Endodermal cell (in vitro differentiated cells): ENCODE results near the gene PDE8A. TPM values are rescaled to one million over a fixed set of nuclear protein-coding genes. Genes with fewer than 3 reads are reported as not detected.

ENCODE experiments used
- DNase-seq: peaks from one replicate; pipeline ENCODE4 v3.0.0-alpha.2; 2017
- H3K27ac ChIP-seq: 2 replicates; pipeline ENCODE4 v1.5.1; 2013; ENCODE audit warnings: mild to moderate bottlenecking, low read depth, low read length, moderate library complexity
- H3K27me3 ChIP-seq: 2 replicates; pipeline ENCODE4 v1.6.1; 2013; ENCODE audit warnings: mild to moderate bottlenecking, low read length, moderate library complexity; ENCODE audit not compliant: insufficient read depth, control insufficient read depth, poor library complexity, severe bottlenecking
- H3K36me3 ChIP-seq: 2 replicates; pipeline ENCODE4 v1.7.0; 2013; ENCODE audit warnings: mild to moderate bottlenecking, low read length, moderate library complexity; ENCODE audit not compliant: control insufficient read depth, insufficient read depth
- H3K4me1 ChIP-seq: one replicate; pipeline ENCODE4 v1.7.0; 2013; ENCODE audit warnings: low read length; ENCODE audit not compliant: control insufficient read depth, insufficient read depth
- H3K4me3 ChIP-seq: 2 replicates; pipeline ENCODE4 v1.5.1; 2013; ENCODE audit warnings: mild to moderate bottlenecking, low read length, moderate library complexity
- H3K9ac ChIP-seq: 2 replicates; pipeline ENCODE4 v1.6.1; 2013; ENCODE audit warnings: mild to moderate bottlenecking, low read length, moderate library complexity; ENCODE audit not compliant: poor library complexity, severe bottlenecking; ENCODE audit errors: extremely low read depth
- H3K9me3 ChIP-seq: 2 replicates; pipeline ENCODE4 v1.6.1; 2013; ENCODE audit warnings: mild to moderate bottlenecking, low read length, moderate library complexity; ENCODE audit not compliant: control insufficient read depth
- H3K27ac Mint-ChIP-seq: 2 replicates; pipeline ENCODE4 v1.8.0; 2020; ENCODE audit warnings: mixed read lengths
- H3K27me3 Mint-ChIP-seq: 2 replicates; pipeline ENCODE4 v1.8.0; 2021; ENCODE audit warnings: mild to moderate bottlenecking, mixed read lengths; ENCODE audit not compliant: insufficient read depth
- H3K36me3 Mint-ChIP-seq: 2 replicates; pipeline ENCODE4 v1.8.0; 2020; ENCODE audit warnings: low read depth, mixed read lengths
- H3K4me1 Mint-ChIP-seq: 2 replicates; pipeline ENCODE4 v1.8.0; 2020; ENCODE audit warnings: mixed read lengths
- H3K4me3 Mint-ChIP-seq: 2 replicates; pipeline ENCODE4 v1.8.0; 2020; ENCODE audit warnings: mild to moderate bottlenecking, moderate library complexity, mixed read lengths
- H3K9me3 Mint-ChIP-seq: 2 replicates; pipeline ENCODE4 v1.8.0; 2020; ENCODE audit warnings: mild to moderate bottlenecking, mixed read lengths
- CTCF ChIP-seq: fragments of 200-600 bp; sonication (generic); conservative IDR thresholded peaks from 2 replicates; pipeline ENCODE4 v1.5.0; 2021; ENCODE audit warnings: antibody characterized with exemption, mild to moderate bottlenecking
- WGBS, 2 experiments: methylation state at CpG; one replicate each; pipeline versions ENCODE4 v1.1.5 to v1.1.7; 2013; ENCODE audit warnings: missing lambda C conversion rate in 2 of 2, mixed read lengths in 1 of 2; ENCODE audit not compliant: insufficient coverage in 1 of 2, insufficient read length in 1 of 2; 5-methylcytosine and 5-hydroxymethylcytosine counted together
- total RNA-seq, 2 donors: library from RNA; stranded (reverse); fragmentation: NEBNext Ultra II Directional in 1 of 2; extraction: Animal tissue kit (Norgen Biotek cat#: 25700) in 1 of 2; gene quantifications; 2 replicates in 1 of 2; 3 replicates in 1 of 2; pipeline ENCODE4 v1.2.1, GENCODE V29; 2021

Gene PDE8A
- total RNA-seq, 2 donors from 2014 or later = 14.8 to 15.2 TPM

- H3K9me3 Mint-ChIP-seq = no peaks in the 10 kb centered on the region
- WGBS, 2 experiments = 89 to 100% methylated on average over 4 to 6 of the region's 7 CpGs
- H3K36me3 Mint-ChIP-seq = no peaks in the 10 kb centered on the region
- no peak for DNase-seq
- Histone ChIP-seq H3K27ac (no peak overlapping the region), H3K4me1 (peaks cover 6% of the 10 kb centered on the region), H3K27me3 (no peaks in the 10 kb centered on the region), H3K9me3 (no peaks in the 10 kb centered on the region), H3K36me3 (no peaks in the 10 kb centered on the region), H3K9ac (no peak overlapping the region), H3K4me3 (no peak overlapping the region)
- no peak overlapping the region for H3K27ac Mint-ChIP-seq
- H3K4me3 Mint-ChIP-seq = no peak overlapping the region
- no peak for TF ChIP-seq CTCF
- H3K27me3 Mint-ChIP-seq = no peaks in the 10 kb centered on the region
- H3K4me1 Mint-ChIP-seq = peaks cover 17% of the 10 kb centered on the region
Observed at GRCh38 chr15:85047271-85047948, 65.8 kb downstream of the PDE8A start.

GRCh38 chr15:85048430-85048829 lies 66.8 kb downstream of the PDE8A start:
- no peaks in the 10 kb centered on the region for H3K27me3 Mint-ChIP-seq
- Histone ChIP-seq H3K4me1 (no peaks in the 10 kb centered on the region), H3K9me3 (no peaks in the 10 kb centered on the region), H3K27me3 (no peaks in the 10 kb centered on the region), H3K4me3 (no peak overlapping the region), H3K36me3 (no peaks in the 10 kb centered on the region), H3K27ac (no peak overlapping the region), H3K9ac (no peak overlapping the region)
- H3K4me3 Mint-ChIP-seq = no peak overlapping the region
- peaks cover 5% of the 10 kb centered on the region for H3K9me3 Mint-ChIP-seq
- no peak for TF ChIP-seq CTCF
- no peaks in the 10 kb centered on the region for H3K36me3 Mint-ChIP-seq
- peaks cover 8% of the 10 kb centered on the region for H3K4me1 Mint-ChIP-seq
- no peak for DNase-seq
- WGBS, 2 experiments = 63 to 84% methylated on average over 3 to 6 of the region's 6 CpGs
- H3K27ac Mint-ChIP-seq = no peak overlapping the region

GRCh38 chr15:85049805-85050204 lies 68.1 kb downstream of the PDE8A start:
- Histone ChIP-seq H3K36me3 (no peaks in the 10 kb centered on the region), H3K9me3 (no peaks in the 10 kb centered on the region), H3K4me3 (no peak overlapping the region), H3K27me3 (no peaks in the 10 kb centered on the region), H3K27ac (no peak overlapping the region), H3K4me1 (no peaks in the 10 kb centered on the region), H3K9ac (no peak overlapping the region)
- Mint-ChIP-seq H3K4me3 (no peak overlapping the region), H3K27me3 (no peaks in the 10 kb centered on the region), H3K9me3 (peaks cover 11% of the 10 kb centered on the region), H3K4me1 (peaks cover 4% of the 10 kb centered on the region), H3K27ac (no peak overlapping the region), H3K36me3 (no peaks in the 10 kb centered on the region)
- no peak for TF ChIP-seq CTCF
- DNase-seq = no peak
